DMS153 treated with DMSO at 0.1 percent for 48 hours (cell line): ENCODE data around the gene IGF1.
A peak's percentile ranks its signal among the peaks of the same experiment; 100 is the strongest.

ENCODE experiments used
- DNase-seq: peaks from one replicate; lab custom pipeline; 2025; ENCODE audit not compliant: unreplicated experiment; lab: John Stamatoyannopoulos, UW

The IGF1 gene

DNA sequence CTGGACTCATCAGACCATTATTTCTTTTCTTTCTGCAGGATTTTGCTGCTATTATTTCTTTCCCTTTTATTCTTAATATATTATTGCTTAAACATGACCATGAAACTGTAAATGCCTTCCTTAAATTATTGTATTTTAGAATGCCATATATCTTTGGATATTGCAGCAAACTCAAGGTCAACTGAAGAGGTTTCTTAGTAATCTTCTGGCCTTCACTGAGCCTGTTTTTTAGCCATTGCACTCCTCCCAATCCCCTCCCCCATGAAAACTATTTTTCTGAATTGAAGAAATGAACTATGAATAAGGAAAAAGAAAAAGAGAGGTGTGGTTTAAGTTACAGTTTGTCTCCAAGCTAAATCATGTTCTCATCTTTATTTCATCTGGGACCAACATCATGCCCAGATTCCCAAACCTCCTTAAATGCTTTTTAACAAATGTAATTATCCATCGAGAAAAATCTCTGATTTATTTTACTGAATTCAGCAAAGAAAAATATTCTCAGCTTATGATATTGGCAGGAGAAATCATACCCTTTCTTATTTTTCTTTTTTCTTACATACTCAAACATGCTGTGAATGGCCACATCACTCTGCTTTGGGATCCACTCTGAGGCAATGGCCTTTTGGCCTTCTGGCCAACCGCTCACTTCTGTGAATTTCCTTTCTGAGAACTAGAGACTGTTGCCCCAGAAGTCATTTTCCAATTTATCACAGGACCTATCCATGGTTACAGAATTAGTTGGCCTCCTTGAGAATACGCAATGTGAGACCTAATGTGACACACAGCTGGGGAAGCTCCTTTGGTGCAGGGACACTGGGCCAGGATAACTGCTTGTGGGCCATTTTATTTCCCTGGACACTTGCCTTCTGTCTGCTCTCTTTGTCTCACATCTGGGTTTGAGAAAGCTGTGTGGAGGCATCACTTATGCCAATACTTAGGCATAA is 50.9 kb downstream of the IGF1 start:
- no peak for DNase-seq

DNA sequence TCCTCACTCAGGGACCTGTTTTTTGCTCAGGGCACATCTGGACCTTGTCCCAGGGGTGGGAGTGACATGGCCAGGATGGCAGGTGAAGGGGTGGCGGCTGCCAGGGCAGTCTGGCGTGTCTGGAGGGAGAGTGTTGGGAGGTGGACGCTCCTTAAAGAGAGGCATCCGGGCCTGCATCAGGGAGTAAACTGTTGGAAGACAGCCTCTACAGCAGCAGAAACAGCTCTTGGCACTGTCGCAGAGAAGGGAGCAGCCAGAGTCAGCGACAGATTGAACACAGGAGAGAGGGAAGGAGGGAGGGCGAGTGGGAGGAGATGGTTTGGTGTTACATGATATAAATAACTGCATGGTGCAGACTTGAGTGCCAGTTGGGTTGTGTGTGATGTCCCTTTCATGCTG is 52.8 kb downstream of the IGF1 start:
- DNase-seq = no peak

DNA sequence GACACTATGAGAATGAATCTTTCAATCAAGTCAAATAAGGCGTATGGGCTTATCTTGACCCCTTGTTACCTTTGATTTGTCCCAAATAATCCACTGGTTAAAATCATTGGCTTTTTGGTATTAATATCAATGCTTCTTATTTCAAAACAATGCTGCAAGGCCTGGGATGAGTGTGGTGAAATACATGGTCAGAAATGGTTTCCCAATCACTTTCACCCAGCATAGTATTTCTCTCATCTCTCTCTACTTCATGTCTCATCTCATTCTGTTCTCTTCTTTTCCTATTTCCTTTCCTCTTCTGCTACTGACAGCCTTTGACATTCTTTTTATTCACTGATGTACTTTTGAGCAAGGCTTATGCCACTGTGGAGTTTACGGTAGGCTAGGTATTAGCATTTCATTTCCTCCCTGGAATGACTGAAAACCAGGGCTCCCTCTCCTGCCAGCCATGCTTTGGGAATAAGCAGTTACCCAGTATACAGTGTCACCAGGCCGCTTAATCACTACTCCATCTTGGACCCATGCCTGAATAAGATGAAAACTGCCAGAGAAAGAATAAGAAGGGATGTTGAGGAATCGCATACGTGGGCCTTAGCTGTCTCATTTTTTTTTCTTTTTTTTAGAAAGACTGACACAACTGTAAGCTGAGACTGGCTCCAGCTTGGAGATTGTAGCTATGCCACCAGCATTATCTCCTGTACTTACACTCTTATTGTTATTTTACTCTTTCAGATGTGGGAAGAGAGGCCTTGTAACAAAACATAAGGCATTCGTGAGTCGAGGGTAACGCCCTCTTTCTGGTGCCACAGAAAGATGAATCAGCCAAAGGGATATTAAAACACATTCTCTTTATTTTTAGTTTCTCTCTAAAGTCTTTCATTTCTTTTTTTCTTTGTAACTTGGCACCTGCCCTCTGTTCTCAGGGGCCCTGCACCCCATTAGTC is 53.5 kb downstream of the IGF1 start:
- no peak for DNase-seq

DNA sequence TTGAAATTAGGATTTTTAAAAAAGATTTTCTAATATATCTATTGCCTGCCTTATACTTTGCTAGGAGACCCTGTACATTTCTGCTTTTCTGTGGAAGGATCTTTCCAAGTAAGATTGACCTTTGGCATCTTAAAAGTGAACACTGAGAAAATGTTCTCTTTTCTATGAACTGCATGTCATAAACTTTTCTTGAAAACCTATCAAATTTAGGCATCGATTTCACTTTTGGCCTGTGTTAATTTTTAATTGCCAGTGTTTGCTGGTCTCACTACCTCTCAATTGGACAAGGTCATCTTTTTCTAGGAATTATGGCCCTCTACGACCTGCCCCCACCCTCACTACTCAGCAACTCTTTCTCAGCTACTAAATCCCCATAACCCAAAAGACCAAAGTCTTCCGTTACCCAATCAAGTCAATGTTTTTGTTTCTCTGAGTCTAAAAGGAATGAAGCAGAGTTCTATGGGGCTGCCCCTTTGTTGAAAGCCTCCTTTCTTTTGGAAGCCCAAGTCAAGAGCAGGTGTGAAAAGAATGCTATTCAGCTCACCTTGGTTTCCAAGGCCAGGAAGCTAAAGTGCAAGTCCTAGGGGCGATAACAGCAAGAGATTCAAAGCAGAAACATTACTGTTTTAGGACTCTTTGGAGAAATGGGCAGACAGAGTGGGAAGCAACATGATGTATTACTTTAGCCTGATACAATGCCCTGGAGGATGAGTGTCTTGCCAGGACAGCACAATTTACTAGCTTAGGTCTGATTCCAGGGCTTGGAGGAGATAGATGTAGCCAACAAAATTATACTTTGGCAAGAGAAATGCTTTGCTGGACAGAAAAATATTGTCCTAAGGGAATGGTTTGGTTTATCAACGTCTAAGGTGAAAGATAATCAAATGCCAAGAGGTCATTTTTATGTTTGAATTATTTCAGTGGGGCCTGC is 55.0 kb downstream of the IGF1 start:
- DNase-seq = no peak

DNA sequence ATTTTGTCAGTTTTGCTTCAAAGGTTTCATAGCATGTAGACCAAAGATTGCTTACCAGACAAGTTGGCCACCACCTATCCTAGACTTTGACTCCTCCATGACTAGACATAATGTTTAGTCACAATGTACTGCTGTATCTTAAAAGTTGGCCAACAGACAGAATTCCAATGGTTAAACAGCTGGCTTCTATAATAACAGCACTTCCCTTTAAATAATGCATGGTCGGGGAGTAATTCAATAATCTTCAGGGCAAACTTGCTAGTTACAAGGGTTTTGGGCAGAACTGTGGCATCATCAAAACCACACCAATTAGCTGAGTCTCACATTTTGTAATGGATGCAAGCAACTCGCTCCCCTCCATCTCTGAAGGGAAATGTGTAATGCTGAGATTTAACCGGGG is 56.9 kb downstream of the IGF1 start:
- no peak for DNase-seq

DNA sequence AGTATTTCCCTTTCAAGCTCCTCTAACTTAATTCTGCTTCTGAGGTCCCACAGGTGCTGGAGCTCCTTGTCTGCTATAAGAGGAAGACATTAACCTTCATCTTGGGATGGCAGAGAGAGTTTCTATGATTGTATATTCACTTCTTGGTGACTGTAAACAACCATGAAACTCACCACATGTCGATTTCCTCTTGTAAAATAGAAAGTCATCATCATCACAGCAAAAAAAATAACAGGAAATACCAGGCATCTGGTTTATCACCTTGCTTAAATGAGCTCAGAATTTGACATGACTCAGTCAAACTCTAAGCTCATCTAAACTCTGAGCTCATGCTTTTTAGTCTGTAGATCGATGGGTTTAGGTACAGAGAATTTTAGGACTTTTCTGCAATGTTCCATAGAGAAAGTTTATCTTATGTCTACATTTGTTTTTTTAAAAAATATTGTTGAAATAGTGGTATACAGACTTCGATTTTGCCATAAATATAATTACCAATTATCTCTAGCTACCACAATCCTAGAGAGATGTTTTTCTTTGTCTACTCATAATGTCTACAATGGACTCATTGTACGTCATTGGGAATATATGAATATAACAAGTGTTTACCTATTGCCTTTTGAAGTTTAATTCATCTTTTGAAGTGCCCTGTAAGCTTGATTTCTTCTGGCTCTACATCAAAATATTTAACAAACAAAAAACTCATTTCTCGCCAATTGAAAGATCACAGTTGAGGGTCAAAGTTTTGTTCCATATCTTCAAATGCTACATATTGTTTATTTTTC is 58.4 kb downstream of the IGF1 start:
- DNase-seq = no peak

DNA sequence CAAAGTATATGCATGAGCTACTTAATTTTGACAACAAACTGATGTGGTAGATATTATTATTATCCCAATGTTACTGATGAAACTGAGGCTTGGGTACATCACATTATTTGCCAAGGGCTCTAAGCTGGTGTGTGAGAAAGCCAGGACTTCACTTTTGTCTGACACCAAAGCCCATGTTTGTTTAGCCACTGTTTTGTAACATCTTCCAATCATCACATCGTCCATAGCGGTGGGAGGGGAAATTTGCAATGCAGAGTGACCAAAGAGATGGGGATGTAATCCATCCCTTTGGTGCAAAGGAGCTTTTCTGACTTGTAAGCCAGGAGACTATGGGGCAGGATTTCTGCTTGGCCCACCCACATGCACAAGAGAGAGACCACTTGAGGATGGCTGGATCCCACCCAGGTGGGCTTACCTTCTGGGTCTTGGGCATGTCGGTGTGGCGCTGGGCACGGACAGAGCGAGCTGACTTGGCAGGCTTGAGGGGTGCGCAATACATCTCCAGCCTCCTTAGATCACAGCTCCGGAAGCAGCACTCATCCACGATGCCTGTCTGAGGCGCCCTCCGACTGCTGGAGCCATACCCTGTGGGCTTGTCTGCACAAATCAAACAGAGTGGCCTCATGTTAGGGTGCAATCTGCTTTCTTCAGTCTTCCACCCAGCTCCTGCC is 61.1 kb downstream of the IGF1 start:
- no peak for DNase-seq

DNA sequence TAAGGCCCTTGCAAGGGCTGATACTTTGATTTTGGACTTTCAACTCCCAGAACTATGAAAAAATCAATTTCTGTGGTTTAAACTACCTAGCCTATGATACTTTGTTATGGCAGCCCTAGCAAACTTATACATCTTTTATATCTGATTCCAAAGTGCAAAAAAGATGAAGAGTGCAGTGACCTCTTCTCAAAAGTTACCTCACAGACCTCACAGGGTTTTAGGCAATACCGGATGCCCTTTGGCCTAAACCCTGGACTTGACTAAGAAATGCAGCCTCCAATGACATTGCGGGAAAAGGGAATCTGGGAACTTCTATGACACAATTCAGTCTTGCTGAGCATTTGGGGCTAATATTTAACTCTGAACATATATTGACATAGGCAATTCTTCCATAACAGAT is 63.3 kb downstream of the IGF1 start:
- DNase-seq = no peak

DNA sequence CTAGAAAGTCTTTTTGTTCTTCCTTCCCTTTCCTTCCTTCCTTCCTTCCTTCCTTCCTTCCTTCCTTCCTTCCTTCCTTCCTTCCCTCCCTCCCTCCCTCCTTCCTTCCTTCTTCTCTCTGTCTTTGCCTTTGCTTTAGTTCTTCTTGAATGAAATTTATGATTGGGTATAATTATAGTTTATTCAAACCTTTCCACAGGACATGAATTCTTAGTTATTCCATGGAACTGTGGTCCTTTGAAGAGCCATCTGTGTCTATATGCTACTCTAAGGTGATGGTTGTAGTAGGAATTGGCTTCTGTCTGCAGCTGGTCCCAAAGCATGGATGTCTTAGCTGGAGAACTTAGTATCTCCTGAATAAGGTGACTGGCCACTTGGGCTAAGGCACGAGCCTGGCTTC is 64.8 kb downstream of the IGF1 start:
- DNase-seq = no peak

DNA sequence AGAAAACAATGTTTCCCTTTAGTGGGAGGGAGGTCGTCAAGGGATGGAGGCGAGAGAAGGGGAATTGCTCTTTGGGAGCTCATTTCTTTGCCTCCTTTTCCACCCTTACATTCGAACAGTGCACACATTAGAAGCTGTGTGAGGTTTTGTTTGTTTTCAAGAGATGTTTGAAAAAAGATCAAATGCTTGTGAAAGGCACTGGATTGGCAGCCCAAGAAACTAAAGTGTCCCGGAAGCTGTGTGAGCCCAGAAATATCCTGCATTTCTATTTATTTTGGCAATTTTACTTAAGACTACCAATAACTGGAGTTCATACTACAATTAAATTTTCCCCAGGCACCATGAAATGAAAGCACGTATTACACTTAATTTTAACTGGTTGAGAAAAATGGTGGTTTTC is 67.0 kb downstream of the IGF1 start:
- DNase-seq = no peak

DNA sequence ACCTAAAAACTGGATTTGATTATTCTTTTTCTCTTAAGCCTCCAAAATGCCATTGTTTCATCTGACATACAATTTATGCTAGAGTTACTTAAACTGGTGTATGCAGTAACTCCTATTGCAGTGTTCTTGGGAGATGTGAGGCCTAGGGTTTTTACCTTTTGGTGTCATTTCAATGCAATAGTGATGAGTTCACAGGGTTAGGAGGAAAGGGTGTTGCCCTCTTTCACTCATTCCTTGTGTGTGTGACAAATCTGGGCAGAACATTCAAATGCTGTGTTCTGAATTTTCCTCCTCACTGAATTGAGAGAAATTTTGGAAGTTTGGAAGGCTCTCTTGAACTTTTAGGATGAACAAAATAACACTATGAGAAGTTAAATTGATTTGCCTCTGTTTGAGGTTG is 69.9 kb downstream of the IGF1 start:
- DNase-seq = no peak

DNA sequence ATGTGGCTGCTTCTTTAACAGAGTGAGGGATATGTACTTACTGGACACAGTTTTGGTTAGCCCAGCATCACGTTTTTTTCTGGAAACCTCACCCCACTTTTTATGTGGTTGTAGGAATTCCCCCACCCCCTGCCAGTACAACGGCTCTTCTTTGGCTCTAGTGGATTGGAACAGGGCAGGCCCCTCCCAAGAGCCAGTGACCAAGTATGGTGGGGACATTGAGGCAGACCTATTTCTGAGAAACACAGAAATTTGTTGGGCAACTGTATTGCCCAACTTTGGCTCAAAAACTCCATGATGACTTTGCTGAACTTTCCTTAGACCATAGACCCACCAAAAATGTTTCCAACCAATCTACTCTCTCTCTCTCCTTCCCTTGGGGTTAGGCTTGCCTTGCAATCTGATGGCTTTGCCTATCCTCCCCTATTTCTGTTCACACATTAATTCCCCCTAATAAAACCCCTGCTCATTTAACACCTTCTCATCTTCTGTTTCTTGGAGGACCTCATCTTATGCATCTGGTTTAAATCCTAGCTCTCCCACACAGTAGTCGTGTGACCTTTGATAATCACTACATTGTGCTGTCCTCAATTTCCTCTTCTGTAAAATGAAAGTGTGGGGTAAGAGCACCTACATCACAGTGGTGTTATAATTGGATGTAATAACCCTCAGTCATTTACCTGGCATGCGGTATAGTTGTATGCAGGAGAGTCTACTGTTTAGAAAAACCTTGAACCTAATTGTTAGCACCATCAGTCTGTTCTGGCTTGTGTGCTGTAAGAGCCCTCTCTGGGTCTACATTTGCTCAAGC is 71.7 kb downstream of the IGF1 start:
- DNase-seq = no peak

DNA sequence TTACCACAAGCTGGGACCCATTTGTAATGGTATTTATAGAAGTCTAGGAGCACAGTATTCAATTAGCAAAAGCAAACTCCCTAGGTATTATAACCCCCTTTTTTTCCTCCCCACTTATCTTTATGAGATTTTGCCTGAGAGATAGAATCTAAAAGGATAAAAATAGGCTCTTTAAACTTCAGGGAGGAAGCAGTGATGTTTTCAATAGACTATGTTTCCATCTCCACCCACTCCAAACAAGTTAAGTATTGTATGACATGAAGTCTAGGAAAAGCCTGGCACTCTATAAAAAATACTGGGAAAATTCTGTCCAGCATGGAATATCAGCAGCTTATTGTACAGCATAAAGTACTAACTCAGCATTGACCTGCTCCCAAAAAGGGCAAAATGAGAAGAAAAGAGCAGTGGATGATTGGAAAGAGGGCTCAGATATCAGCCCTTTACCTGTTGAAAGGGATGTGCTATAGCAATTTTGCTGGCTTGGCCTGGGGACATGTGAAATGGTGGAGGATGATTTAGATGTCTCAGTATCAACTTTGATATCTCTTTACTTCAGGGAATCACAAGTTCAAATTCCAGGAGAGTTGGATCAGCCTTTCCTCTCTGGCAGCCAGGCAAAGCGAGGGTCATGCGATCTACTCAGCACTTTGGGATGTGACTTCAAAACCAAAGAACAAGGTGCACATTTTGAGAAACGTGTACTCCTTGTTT is 72.4 kb downstream of the IGF1 start:
- DNase-seq = no peak

DNA sequence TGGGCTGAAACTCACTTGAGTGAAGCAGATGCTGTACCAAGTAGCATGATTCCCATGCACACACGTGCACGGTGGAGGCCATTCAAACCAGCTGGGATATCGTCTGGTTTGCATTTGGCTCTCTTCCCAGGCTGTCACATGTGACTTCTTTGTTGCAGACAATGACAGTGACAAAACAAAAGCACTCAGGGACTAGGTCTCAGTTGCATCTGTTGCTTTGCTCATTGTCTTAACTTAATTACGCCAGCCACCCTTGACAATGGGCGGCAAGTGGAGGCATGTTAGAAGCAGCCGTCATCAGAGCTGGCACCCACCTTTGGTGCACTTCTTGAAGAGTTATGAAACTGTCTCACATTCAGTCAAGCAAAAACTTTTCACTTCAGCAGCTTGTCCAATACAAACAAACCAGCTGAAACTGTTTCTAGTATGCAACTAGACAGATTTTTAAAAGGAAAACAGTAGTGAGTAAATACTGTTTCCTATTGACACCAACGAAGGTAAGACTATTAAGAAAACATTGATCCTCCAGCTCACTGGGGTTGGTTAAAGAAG is 74.3 kb downstream of the IGF1 start:
- DNase-seq = peak; percentile 86

DNA sequence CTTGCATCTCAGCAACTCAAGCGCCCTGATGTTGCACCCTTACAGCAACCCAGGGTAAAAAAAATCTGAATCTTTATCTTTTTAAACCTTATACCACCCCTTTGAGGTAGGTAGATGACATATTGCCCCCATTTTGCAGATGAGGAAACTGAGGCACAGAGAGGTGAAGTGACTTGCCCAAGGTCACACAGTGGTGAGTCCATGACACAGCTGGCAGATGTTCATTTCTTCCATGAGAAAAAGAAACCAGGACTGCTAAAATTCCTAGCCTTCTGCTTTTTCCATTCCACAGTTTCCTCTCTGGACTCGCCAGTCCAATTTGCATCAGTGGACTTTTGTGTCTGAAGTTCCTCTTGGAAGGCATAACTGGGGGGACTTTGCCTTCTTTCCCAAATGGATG is 79.3 kb downstream of the IGF1 start:
- DNase-seq = no peak

DNA sequence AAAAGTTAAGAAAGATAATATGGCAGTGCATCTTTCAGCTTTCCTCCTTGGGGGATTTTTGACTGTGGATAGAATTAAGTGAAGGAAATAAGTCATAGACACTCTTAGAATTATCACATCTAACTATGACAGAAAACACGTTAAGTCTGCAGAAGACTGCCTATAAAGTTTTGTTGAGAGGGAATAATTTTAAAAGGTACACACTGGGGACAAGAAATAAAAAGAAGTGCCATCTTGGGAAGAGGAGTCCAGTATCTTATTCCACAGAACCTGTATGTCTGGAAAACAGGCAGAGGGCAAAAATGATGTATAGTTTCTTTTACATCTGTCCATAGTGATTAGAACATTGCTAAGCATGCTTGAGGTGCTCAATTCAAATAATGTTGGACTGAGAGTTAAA is 80.7 kb downstream of the IGF1 start:
- no peak for DNase-seq

DNA sequence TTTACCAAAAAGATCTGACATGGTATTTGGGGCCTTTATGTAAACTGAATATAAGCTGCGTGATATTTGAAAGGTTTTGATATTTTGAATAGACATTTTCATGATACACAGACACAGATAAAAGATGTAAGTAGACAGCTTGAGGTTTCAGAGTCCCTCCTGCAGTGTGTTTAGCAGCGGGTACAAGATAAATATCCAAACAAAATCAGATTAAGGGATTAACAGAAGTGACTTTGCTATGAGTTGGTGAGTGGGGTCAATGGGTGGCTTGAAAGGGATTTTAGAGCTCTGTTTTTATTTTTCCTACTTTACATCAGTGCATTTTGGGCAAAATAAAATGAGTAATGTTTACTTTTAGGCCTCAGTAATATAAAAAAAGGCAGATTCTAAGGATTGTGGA is 84.1 kb downstream of the IGF1 start:
- no peak for DNase-seq

DNA sequence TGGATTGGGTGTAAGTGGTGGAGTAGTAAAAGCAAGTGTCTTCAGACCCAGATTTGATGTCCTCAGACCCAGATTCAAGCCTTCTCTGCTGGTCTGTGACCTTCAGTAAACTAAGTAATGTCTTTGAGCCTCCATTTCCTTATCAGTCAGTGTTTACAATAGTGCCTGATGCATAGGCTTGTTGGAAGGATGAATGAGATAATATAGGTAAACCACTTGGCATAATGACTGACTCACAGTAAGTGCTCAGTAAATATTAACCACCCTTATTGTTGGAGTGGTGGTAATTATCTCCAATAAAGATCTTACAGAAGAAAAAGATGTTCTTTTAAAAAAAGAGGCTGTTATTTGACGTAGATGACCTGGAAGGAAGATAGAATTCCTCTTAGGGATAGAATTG is 86.2 kb downstream of the IGF1 start:
- no peak for DNase-seq
